ENCODE results near the gene ADIRF. TPM values are rescaled to one million over a fixed set of nuclear protein-coding genes. Genes with fewer than 3 reads are reported as not detected.
"Not testable (repeated sequence)": the region's sequence is repeated elsewhere in the genome, so short reads cannot be mapped to it uniquely, and the experiment has no call there.

The ADIRF gene
- total RNA-seq, 1 experiment from 2014 or later = not detected

- not testable (repeated sequence) for H3K9ac ChIP-seq (ENCODE audit: low read length); H3K4me3 ChIP-seq (ENCODE audit: low read length); H3K4me1 ChIP-seq (ENCODE audit: low read length); DNase-seq; H3K4me2 ChIP-seq (ENCODE audit: low read depth, low read length, poor library complexity, severe bottlenecking); H3K36me3 ChIP-seq (ENCODE audit: insufficient read depth, low read length); H3K9me3 ChIP-seq (ENCODE audit: low read length); H2AFZ ChIP-seq (ENCODE audit: low read length); H3K27ac ChIP-seq (ENCODE audit: low read length); H3K79me2 ChIP-seq (ENCODE audit: low read length); H4K20me1 ChIP-seq (ENCODE audit: insufficient read depth, low read depth, low read length); H3K9me2 ChIP-seq (replicated peaks; ENCODE audit: insufficient read depth, low read length); H3K27me3 ChIP-seq (ENCODE audit: low read length)
Measured at GRCh38 chr10:86978457-86978856, 10.2 kb downstream of the ADIRF start.

- no peak overlapping the region for H3K4me3 ChIP-seq (ENCODE audit: low read length)
- H3K27ac ChIP-seq (ENCODE audit: low read length) = no peak overlapping the region
- H2AFZ ChIP-seq (ENCODE audit: low read length) = no peak overlapping the region
- no peak overlapping the region for H3K4me2 ChIP-seq (ENCODE audit: low read depth, low read length, poor library complexity, severe bottlenecking)
- H3K79me2 ChIP-seq (ENCODE audit: low read length) = no peaks in the 10 kb centered on the region
- no peaks in the 10 kb centered on the region for H3K36me3 ChIP-seq (ENCODE audit: insufficient read depth, low read length)
- no peaks in the 10 kb centered on the region for H3K9me2 ChIP-seq (replicated peaks; ENCODE audit: insufficient read depth, low read length)
- no peaks in the 10 kb centered on the region for H3K27me3 ChIP-seq (ENCODE audit: low read length)
- H3K9ac ChIP-seq (ENCODE audit: low read length) = no peak overlapping the region
- no peaks in the 10 kb centered on the region for H3K4me1 ChIP-seq (ENCODE audit: low read length)
- DNase-seq = no peak
- H4K20me1 ChIP-seq (ENCODE audit: insufficient read depth, low read depth, low read length) = no peaks in the 10 kb centered on the region
- H3K9me3 ChIP-seq (ENCODE audit: low read length) = no peaks in the 10 kb centered on the region
Measured at GRCh38 chr10:86979296-86979818, 11.1 kb downstream of the ADIRF start.

DNA sequence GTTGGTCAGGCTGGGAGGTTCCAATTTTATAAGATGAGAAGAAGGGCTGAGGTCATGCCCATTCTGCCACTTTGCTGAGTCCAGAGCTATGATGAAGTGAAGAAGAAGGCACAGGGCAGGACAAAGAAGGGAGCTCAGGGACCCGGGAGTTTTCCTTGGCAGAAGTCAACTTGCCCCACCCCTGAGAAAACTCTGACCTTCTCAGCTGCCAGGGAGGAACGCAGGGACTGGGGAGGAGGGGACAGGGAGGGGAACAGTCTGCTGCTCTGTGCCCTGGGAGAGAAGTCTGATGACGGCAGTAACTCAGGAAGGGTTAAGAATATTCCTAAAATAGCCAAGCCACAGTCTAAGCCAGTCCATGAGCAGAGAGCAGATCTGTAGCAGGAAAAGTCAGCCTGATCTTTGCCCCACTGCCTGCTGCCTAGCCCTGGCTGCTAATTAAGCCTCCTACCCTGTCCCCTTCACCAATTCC lies 11.7 kb downstream of the ADIRF start:
- H3K9me3 ChIP-seq (ENCODE audit: low read length) = no peaks in the 10 kb centered on the region
- no peak overlapping the region for H2AFZ ChIP-seq (ENCODE audit: low read length)
- no peaks in the 10 kb centered on the region for H4K20me1 ChIP-seq (ENCODE audit: insufficient read depth, low read depth, low read length)
- no peaks in the 10 kb centered on the region for H3K27me3 ChIP-seq (ENCODE audit: low read length)
- H3K4me2 ChIP-seq (ENCODE audit: low read depth, low read length, poor library complexity, severe bottlenecking) = no peak overlapping the region
- H3K9ac ChIP-seq (ENCODE audit: low read length) = no peak overlapping the region
- no peaks in the 10 kb centered on the region for H3K9me2 ChIP-seq (replicated peaks; ENCODE audit: insufficient read depth, low read length)
- H3K79me2 ChIP-seq (ENCODE audit: low read length) = no peaks in the 10 kb centered on the region
- no peaks in the 10 kb centered on the region for H3K4me1 ChIP-seq (ENCODE audit: low read length)
- no peak overlapping the region for H3K4me3 ChIP-seq (ENCODE audit: low read length)
- DNase-seq = no peak
- no peaks in the 10 kb centered on the region for H3K36me3 ChIP-seq (ENCODE audit: insufficient read depth, low read length)
- no peak overlapping the region for H3K27ac ChIP-seq (ENCODE audit: low read length)

GRCh38 chr10:86981020-86981419 lies 12.7 kb downstream of the ADIRF start:
- H3K9ac ChIP-seq (ENCODE audit: low read length); H2AFZ ChIP-seq (ENCODE audit: low read length): not testable (repeated sequence)

GRCh38 chr10:86981716-86982115 lies 13.4 kb downstream of the ADIRF start:
- Histone ChIP-seq H3K79me2 (ENCODE audit: low read length) (no peaks in the 10 kb centered on the region), H3K27me3 (ENCODE audit: low read length) (no peaks in the 10 kb centered on the region), H2AFZ (ENCODE audit: low read length) (no peak overlapping the region), H3K9me3 (ENCODE audit: low read length) (no peaks in the 10 kb centered on the region), H3K9me2 (replicated peaks; ENCODE audit: insufficient read depth, low read length) (no peaks in the 10 kb centered on the region), H3K4me3 (ENCODE audit: low read length) (no peak overlapping the region), H3K36me3 (ENCODE audit: insufficient read depth, low read length) (no peaks in the 10 kb centered on the region), H3K4me2 (ENCODE audit: low read depth, low read length, poor library complexity, severe bottlenecking) (no peak overlapping the region), H4K20me1 (ENCODE audit: insufficient read depth, low read depth, low read length) (no peaks in the 10 kb centered on the region), H3K9ac (ENCODE audit: low read length) (no peak overlapping the region), H3K4me1 (ENCODE audit: low read length) (no peaks in the 10 kb centered on the region), H3K27ac (ENCODE audit: low read length) (no peak overlapping the region)
- DNase-seq = no peak

More at GRCh38 chr10:86981020-86981419, 12.7 kb downstream of the ADIRF start:
- not testable (repeated sequence) for H3K27me3 ChIP-seq (ENCODE audit: low read length); H3K79me2 ChIP-seq (ENCODE audit: low read length); H4K20me1 ChIP-seq (ENCODE audit: insufficient read depth, low read depth, low read length); H3K4me3 ChIP-seq (ENCODE audit: low read length); H3K4me2 ChIP-seq (ENCODE audit: low read depth, low read length, poor library complexity, severe bottlenecking); H3K9me2 ChIP-seq (replicated peaks; ENCODE audit: insufficient read depth, low read length); H3K27ac ChIP-seq (ENCODE audit: low read length); DNase-seq; H3K36me3 ChIP-seq (ENCODE audit: insufficient read depth, low read length); H3K9me3 ChIP-seq (ENCODE audit: low read length); H3K4me1 ChIP-seq (ENCODE audit: low read length)

DNA sequence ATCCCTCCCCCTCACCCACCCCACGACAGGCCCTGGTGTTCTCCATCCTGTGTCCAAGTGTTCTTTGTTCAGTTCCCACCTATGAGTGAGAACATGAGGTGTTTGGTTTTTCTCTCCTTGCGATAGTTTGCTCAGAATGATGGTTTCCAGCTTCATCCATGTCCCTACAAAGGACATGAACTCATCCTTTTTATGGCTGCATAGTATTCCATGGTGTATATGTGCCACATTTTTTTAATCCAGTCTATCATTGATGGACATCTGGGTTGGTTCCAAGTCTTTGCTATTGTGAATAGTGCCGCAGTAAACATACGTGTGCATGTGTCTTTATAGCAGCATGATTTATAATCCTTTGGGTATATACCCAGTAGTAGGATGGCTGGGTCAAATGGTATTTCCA lies 16.2 kb downstream of the ADIRF start:
- DNase-seq; H3K9me2 ChIP-seq (replicated peaks; ENCODE audit: insufficient read depth, low read length); H3K79me2 ChIP-seq (ENCODE audit: low read length); H3K4me1 ChIP-seq (ENCODE audit: low read length); H3K36me3 ChIP-seq (ENCODE audit: insufficient read depth, low read length); H3K4me2 ChIP-seq (ENCODE audit: low read depth, low read length, poor library complexity, severe bottlenecking); H2AFZ ChIP-seq (ENCODE audit: low read length); H3K9ac ChIP-seq (ENCODE audit: low read length); H3K27ac ChIP-seq (ENCODE audit: low read length); H3K9me3 ChIP-seq (ENCODE audit: low read length); H3K27me3 ChIP-seq (ENCODE audit: low read length); H4K20me1 ChIP-seq (ENCODE audit: insufficient read depth, low read depth, low read length); H3K4me3 ChIP-seq (ENCODE audit: low read length): not testable (repeated sequence)

DNA sequence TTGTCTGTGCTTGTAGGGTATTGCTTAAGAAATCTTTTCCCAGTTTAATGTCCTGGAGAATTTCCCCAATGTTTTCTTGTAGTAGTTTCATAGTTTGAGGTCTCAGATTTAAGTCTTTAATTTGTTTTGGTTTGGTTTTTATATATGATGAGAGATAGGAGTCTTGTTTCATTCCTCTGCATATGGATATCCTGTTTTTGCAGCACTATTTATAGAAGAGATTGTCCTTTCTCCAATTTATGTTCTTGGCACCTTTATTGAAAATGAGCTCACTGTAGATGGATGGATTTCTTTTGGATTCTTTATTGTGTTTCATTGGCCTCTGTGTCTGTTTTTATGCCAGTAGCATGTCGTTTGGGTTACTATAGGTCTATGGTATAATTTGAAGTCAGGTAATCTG lies 20.2 kb downstream of the ADIRF start:
- Histone ChIP-seq H3K9me2 (replicated peaks; ENCODE audit: insufficient read depth, low read length) (no peaks in the 10 kb centered on the region), H3K36me3 (ENCODE audit: insufficient read depth, low read length) (no peaks in the 10 kb centered on the region)

GRCh38 chr10:86991362-86991761 lies 23.1 kb downstream of the ADIRF start:
- not testable (repeated sequence) for H3K4me3 ChIP-seq (ENCODE audit: low read length); H3K36me3 ChIP-seq (ENCODE audit: insufficient read depth, low read length); H3K79me2 ChIP-seq (ENCODE audit: low read length); H2AFZ ChIP-seq (ENCODE audit: low read length); H3K9me2 ChIP-seq (replicated peaks; ENCODE audit: insufficient read depth, low read length); H3K27me3 ChIP-seq (ENCODE audit: low read length); H3K4me1 ChIP-seq (ENCODE audit: low read length); H3K9ac ChIP-seq (ENCODE audit: low read length); H3K9me3 ChIP-seq (ENCODE audit: low read length); DNase-seq; H3K4me2 ChIP-seq (ENCODE audit: low read depth, low read length, poor library complexity, severe bottlenecking); H3K27ac ChIP-seq (ENCODE audit: low read length); H4K20me1 ChIP-seq (ENCODE audit: insufficient read depth, low read depth, low read length)

More for the DNA sequence above, 20.2 kb downstream of the ADIRF start:
- H3K27me3 ChIP-seq (ENCODE audit: low read length) = no peaks in the 10 kb centered on the region
- no peak overlapping the region for H3K4me2 ChIP-seq (ENCODE audit: low read depth, low read length, poor library complexity, severe bottlenecking)
- no peaks in the 10 kb centered on the region for H4K20me1 ChIP-seq (ENCODE audit: insufficient read depth, low read depth, low read length)
- H3K4me1 ChIP-seq (ENCODE audit: low read length) = no peaks in the 10 kb centered on the region
- DNase-seq = no peak
- H3K27ac ChIP-seq (ENCODE audit: low read length) = no peak overlapping the region
- no peaks in the 10 kb centered on the region for H3K9me3 ChIP-seq (ENCODE audit: low read length)
- no peak overlapping the region for H3K9ac ChIP-seq (ENCODE audit: low read length)
- H3K4me3 ChIP-seq (ENCODE audit: low read length) = no peak overlapping the region
- no peaks in the 10 kb centered on the region for H3K79me2 ChIP-seq (ENCODE audit: low read length)
- no peak overlapping the region for H2AFZ ChIP-seq (ENCODE audit: low read length)

DNA sequence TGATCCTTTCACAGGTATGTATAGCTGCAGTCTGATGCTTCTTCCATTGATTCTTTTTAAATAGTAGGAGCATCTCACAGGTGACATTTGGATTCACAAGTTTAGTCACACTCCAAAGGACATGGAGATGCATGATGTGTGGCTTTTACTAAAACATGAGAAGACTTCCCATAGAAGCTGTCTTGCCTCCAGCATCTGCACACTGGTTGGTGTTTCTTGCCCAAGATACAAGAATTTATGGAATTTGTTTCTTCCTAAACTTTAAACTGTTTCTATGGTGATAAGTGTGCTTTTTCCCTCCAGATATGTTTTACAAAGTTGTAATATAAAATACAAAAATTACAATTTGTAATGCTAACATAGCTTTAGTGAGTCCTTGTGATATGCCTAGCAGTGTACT lies 24.2 kb downstream of the ADIRF start:
- DNase-seq = no peak
- H3K9me3 ChIP-seq (ENCODE audit: low read length) = no peaks in the 10 kb centered on the region

More for the DNA sequence above, 24.2 kb downstream of the ADIRF start:
- Histone ChIP-seq H3K36me3 (ENCODE audit: insufficient read depth, low read length) (no peaks in the 10 kb centered on the region), H3K27me3 (ENCODE audit: low read length) (no peaks in the 10 kb centered on the region), H2AFZ (ENCODE audit: low read length) (no peak overlapping the region), H3K79me2 (ENCODE audit: low read length) (no peaks in the 10 kb centered on the region), H3K9me2 (replicated peaks; ENCODE audit: insufficient read depth, low read length) (no peaks in the 10 kb centered on the region), H3K9ac (ENCODE audit: low read length) (no peak overlapping the region), H3K4me1 (ENCODE audit: low read length) (no peaks in the 10 kb centered on the region), H4K20me1 (ENCODE audit: insufficient read depth, low read depth, low read length) (no peaks in the 10 kb centered on the region), H3K27ac (ENCODE audit: low read length) (no peak overlapping the region), H3K4me3 (ENCODE audit: low read length) (no peak overlapping the region), H3K4me2 (ENCODE audit: low read depth, low read length, poor library complexity, severe bottlenecking) (no peak overlapping the region)

Data from Karpas-422 (cell line).